Measurements from ENCODE around the gene SNRK. TPM values are rescaled to one million over a fixed set of nuclear protein-coding genes. Genes with fewer than 3 reads are reported as not detected.

SNRK gene
- total RNA-seq, 2 donors from 2014 or later, result 19.4 TPM

DNA sequence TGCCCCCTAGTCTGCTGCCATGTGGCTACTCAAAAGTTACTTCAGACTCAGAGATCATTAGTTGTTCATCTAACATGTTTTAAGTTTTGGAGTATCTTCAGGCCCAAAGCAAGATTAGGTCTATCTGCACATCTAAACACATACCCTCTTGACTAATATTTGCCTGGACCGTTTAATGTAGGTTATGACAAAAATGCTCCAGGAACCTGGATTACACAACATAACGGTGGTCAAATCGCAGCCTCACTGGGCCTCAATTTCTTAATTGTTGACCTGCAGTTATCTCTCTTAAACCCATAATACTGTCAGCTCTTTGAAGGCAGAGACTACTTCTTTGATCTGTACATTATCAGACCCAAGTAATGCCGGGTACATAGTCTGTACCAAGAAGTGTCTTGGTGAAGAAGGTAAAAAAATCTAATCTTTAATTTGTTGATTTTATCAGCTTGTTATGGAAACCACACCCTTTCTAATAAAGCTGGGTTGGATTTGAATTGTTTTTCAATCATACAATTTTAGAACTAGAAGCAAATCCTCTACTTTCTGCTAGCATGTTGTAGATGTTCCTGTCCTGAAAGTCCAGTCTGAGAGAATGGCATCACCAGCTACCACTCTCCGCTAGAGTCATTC is 3.6 kb downstream of the SNRK start:
- H3K4me1 Mint-ChIP-seq, result peaks cover 18% of the 10 kb centered on the region
- WGBS, 2 experiments (ENCODE audit: insufficient coverage in 1 of 2, insufficient read length in 1 of 2), result 97 to 98% methylated on average over 4 to 5 of the region's 5 CpGs

DNA sequence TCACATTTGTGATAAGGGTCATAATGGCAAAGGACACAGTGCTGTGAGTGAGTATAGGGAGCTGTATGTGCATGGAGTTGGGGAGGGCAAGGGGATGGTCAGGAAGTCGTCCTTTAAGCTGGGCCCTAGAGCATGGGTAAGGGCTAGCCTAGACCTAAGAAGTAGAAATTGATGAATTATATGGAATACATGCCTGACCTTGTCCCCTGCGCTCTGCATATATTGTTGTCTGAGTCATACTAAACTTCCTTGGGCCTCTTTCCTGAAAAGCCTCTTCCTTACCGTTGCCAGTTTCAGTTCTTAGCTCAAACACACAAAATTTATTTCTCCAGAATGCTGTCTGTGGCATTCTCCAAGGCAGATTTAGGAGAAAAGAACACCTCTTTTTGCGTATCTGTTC is 4.6 kb downstream of the SNRK start:
- Mint-ChIP-seq H3K4me1 (peaks cover 20% of the 10 kb centered on the region), H3K4me3 (no peak overlapping the region), H3K36me3 (ENCODE audit: low read depth) (peaks cover 2% of the 10 kb centered on the region), H3K27me3 (ENCODE audit: insufficient read depth) (no peaks in the 10 kb centered on the region), H3K27ac (no peak overlapping the region), H3K9me3 (no peaks in the 10 kb centered on the region)
- Histone ChIP-seq H3K9me3 (ENCODE audit: control insufficient read depth, low read length) (no peaks in the 10 kb centered on the region), H3K4me3 (ENCODE audit: low read length) (no peak overlapping the region), H3K27me3 (ENCODE audit: control insufficient read depth, insufficient read depth, low read length, poor library complexity, severe bottlenecking) (no peaks in the 10 kb centered on the region), H3K27ac (ENCODE audit: low read depth, low read length) (no peak overlapping the region), H3K36me3 (ENCODE audit: control insufficient read depth, insufficient read depth, low read length) (peaks cover 21% of the 10 kb centered on the region), H3K4me1 (ENCODE audit: control insufficient read depth, insufficient read depth, low read length) (peaks cover 8% of the 10 kb centered on the region), H3K9ac (ENCODE audit: extremely low read depth, low read length, poor library complexity, severe bottlenecking) (no peak overlapping the region)
- TF ChIP-seq, protein P1, sequence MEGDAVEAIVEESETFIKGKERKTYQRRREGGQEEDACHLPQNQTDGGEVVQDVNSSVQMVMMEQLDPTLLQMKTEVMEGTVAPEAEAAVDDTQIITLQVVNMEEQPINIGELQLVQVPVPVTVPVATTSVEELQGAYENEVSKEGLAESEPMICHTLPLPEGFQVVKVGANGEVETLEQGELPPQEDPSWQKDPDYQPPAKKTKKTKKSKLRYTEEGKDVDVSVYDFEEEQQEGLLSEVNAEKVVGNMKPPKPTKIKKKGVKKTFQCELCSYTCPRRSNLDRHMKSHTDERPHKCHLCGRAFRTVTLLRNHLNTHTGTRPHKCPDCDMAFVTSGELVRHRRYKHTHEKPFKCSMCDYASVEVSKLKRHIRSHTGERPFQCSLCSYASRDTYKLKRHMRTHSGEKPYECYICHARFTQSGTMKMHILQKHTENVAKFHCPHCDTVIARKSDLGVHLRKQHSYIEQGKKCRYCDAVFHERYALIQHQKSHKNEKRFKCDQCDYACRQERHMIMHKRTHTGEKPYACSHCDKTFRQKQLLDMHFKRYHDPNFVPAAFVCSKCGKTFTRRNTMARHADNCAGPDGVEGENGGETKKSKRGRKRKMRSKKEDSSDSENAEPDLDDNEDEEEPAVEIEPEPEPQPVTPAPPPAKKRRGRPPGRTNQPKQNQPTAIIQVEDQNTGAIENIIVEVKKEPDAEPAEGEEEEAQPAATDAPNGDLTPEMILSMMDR (conservative IDR thresholded peaks at IDR 0.05), result no peak
- WGBS, 2 experiments (ENCODE audit: insufficient coverage in 1 of 2, insufficient read length in 1 of 2), result 89 to 100% methylated on average over 3 to 4 of the region's 4 CpGs
- no peak for DNase-seq

More for the DNA sequence above, 3.6 kb downstream of the SNRK start:
- Histone ChIP-seq H3K36me3 (ENCODE audit: control insufficient read depth, insufficient read depth, low read length) (peaks cover 21% of the 10 kb centered on the region), H3K27ac (ENCODE audit: low read depth, low read length) (no peak overlapping the region), H3K27me3 (ENCODE audit: control insufficient read depth, insufficient read depth, low read length, poor library complexity, severe bottlenecking) (peaks cover 8% of the 10 kb centered on the region), H3K9me3 (ENCODE audit: control insufficient read depth, low read length) (no peaks in the 10 kb centered on the region), H3K4me3 (ENCODE audit: low read length) (no peak overlapping the region), H3K9ac (ENCODE audit: extremely low read depth, low read length, poor library complexity, severe bottlenecking) (no peak overlapping the region), H3K4me1 (ENCODE audit: control insufficient read depth, insufficient read depth, low read length) (peaks cover 8% of the 10 kb centered on the region)
- TF ChIP-seq, protein P1 (conservative IDR thresholded peaks at IDR 0.05), result no peak
- no peaks in the 10 kb centered on the region for H3K36me3 Mint-ChIP-seq (ENCODE audit: low read depth)
- no peaks in the 10 kb centered on the region for H3K9me3 Mint-ChIP-seq
- no peak overlapping the region for H3K4me3 Mint-ChIP-seq
- peaks cover 7% of the 10 kb centered on the region for H3K27me3 Mint-ChIP-seq (ENCODE audit: insufficient read depth)
- DNase-seq, result no peak
- no peak overlapping the region for H3K27ac Mint-ChIP-seq

DNA sequence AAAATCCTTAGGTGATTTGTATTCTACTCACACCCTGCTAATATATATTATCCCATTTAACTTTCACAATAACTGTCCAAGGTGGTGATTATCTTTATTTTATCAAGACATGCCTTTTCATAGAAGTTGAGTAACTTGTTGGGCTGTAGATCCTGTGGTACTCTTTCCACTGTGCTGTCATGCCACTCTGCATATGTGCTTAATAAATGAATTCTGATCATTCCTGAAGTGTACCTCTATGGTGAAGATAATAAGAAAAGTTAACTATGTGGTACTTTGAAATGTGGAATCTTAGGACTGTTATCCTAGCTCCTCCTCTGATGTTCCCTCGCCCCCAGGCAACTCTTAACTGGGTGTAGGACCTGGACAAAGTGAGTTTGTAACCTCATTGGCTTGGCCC is 5.2 kb downstream of the SNRK start:
- H3K4me1 ChIP-seq (ENCODE audit: control insufficient read depth, insufficient read depth, low read length), result peaks cover 8% of the 10 kb centered on the region
- H3K9me3 ChIP-seq (ENCODE audit: control insufficient read depth, low read length), result no peaks in the 10 kb centered on the region
- no peak overlapping the region for H3K4me3 ChIP-seq (ENCODE audit: low read length)
- H3K27me3 ChIP-seq (ENCODE audit: control insufficient read depth, insufficient read depth, low read length, poor library complexity, severe bottlenecking), result no peaks in the 10 kb centered on the region
- H3K36me3 ChIP-seq (ENCODE audit: control insufficient read depth, insufficient read depth, low read length), result peaks cover 21% of the 10 kb centered on the region
- no peak for DNase-seq
- 94% methylated on average over 1 of the region's 1 CpG; no CpG with 5 or more reads in 1 of the 2 experiments for WGBS, 2 experiments (ENCODE audit: insufficient coverage in 1 of 2, insufficient read length in 1 of 2)
- no peaks in the 10 kb centered on the region for H3K27me3 Mint-ChIP-seq (ENCODE audit: insufficient read depth)
- peaks cover 20% of the 10 kb centered on the region for H3K4me1 Mint-ChIP-seq
- no peak overlapping the region for H3K27ac Mint-ChIP-seq
- no peak overlapping the region for H3K4me3 Mint-ChIP-seq
- no peaks in the 10 kb centered on the region for H3K9me3 Mint-ChIP-seq
- no peak overlapping the region for H3K27ac ChIP-seq (ENCODE audit: low read depth, low read length)
- no peak overlapping the region for H3K9ac ChIP-seq (ENCODE audit: extremely low read depth, low read length, poor library complexity, severe bottlenecking)
- peaks cover 2% of the 10 kb centered on the region for H3K36me3 Mint-ChIP-seq (ENCODE audit: low read depth)
- TF ChIP-seq, protein P1 (conservative IDR thresholded peaks at IDR 0.05), result no peak
